Muscle layer of duodenum (tissue), 2 donors: ENCODE data around the gene EXOC3L2.

Source experiments
- H3K27ac ChIP-seq: one replicate; pipeline ENCODE4 v1.7.0; 2013; ENCODE audit warnings: mild to moderate bottlenecking, low read length
- H3K27me3 ChIP-seq: one replicate; pipeline ENCODE4 v1.7.0; 2013; ENCODE audit warnings: low read depth, mild to moderate bottlenecking, control low read depth, low read length
- H3K36me3 ChIP-seq, 2 donors: one replicate each; pipeline ENCODE4 v1.7.0; 2013; ENCODE audit warnings: low read length in 2 of 2, control low read depth in 1 of 2, mild to moderate bottlenecking in 1 of 2; ENCODE audit not compliant: insufficient read depth in 2 of 2, control insufficient read depth in 1 of 2
- H3K4me1 ChIP-seq, 2 donors: one replicate each; pipeline ENCODE4 v1.7.0; 2013; ENCODE audit warnings: low read length in 2 of 2, mild to moderate bottlenecking in 2 of 2, control low read depth in 1 of 2, moderate library complexity in 1 of 2; ENCODE audit not compliant: insufficient read depth in 2 of 2, control insufficient read depth in 1 of 2
- H3K4me3 ChIP-seq, 2 donors: one replicate each; pipeline ENCODE4 v1.7.0; 2013; ENCODE audit warnings: low read length in 2 of 2, low read depth in 1 of 2, mild to moderate bottlenecking in 1 of 2
- H3K9me3 ChIP-seq, 2 donors: one replicate each; pipeline ENCODE4 v1.7.0; 2013; ENCODE audit warnings: low read length in 2 of 2, control low read depth in 1 of 2, mild to moderate bottlenecking in 1 of 2; ENCODE audit not compliant: control insufficient read depth in 1 of 2
- donor health status: healthy.

EXOC3L2 gene

DNA sequence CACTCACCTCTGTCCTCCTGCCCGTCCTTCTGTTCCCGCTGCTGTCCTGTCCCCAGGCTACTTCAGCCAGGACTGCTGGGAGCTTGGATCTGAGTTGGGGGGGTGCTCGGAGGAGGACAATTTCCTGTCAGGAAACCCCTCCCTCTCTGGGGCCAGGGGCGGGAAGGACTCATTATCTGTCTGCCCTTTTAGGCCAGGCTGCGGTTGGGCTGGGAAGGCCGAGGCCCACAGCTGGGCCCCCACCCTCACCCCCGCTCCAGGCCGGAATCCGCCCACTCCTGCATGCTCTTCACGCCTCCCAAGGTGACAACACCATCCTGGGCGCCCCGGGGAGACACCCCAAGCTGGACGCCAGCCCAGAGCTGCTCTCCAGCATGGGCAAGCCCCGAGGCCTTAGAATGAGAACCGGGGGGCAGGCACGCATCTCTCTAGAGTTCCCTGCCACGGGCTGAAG lies at the start of gene EXOC3L2:
TSS of gene EXOC3L2 (minus strand) at position 74 of the 454 bp plus-strand sequence. CDS start 6,362 bp downstream, outside the sequence.
- Histone ChIP-seq H3K27me3 (no peaks in the 10 kb centered on the region), H3K27ac (no peak within 1 kb of the TSS), H3K36me3 (no peaks in the 10 kb centered on the region), H3K4me3 (peak within 1 kb of the TSS in 1 of 2 donors; percentile 19), H3K4me1 (peaks cover 0 to 14% of the 10 kb centered on the region in 2 donors), H3K9me3 (no peaks in the 10 kb centered on the region)

DNA sequence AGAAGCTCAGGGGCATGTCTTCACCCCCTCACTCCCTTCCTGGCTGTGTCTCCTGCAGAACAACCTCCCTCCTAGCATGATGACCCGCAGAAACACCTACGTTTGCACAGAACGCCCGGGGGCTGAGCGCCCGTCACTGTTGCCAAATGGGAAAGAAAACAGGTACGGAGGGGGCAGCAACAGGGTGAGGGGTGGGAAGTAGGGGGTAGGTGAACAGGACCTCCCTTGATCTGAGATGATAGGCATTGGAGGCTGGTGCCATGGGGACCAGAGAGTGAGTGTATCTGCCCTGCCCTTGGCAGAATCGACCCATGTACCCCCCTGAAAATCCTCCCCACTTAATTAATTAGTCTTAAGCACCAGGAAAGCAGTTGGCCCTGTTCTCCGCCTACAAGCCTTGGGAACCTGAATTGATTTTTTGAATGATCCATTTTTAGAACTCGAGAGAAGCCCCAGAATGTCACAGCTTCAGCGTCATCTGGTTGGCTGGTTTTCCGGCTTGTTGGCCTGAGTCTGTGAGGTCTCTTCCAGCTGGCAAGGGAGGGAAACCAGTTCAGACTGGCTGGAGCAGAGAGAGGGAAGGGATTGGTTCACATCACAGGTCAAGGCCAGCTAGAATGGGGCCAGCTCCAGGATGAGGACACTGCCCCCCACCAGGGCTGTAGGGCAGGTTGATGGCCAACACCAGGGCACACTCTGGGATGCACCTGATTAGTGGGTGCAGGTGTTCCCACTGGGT lies 49.3 kb upstream of the EXOC3L2 start:
- peaks cover 5 to 61% of the 10 kb centered on the region in 2 donors for H3K36me3 ChIP-seq
- H3K9me3 ChIP-seq, result peaks cover 0 to 5% of the 10 kb centered on the region in 2 donors
- H3K27ac ChIP-seq, result no peak overlapping the region
- H3K27me3 ChIP-seq, result no peaks in the 10 kb centered on the region
- H3K4me3 ChIP-seq, result no peak overlapping the region
- no peaks in the 10 kb centered on the region for H3K4me1 ChIP-seq

DNA sequence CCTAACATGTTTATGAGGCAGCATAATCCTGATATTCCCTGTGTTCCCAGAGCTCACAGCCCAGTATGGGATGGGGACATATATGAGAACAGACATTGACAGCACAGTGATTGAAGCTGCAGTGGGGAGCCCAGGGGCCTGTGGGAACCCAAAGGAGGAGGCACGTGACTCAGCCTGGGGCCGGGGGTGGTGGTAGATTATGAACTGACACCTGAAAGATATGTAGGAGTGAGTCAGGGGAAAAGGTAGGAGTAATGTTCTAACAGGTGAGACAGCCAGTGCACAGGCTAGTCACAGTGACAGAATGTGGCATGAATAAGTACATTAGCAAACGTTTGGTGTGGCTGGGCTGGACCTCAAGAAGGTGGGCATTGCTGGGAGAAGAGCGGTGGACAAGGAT lies 48.5 kb upstream of the EXOC3L2 start:
- H3K9me3 ChIP-seq, result peaks cover 0 to 5% of the 10 kb centered on the region in 2 donors
- no peak overlapping the region for H3K4me3 ChIP-seq
- no peaks in the 10 kb centered on the region for H3K4me1 ChIP-seq
- H3K27ac ChIP-seq, result no peak overlapping the region
- no peaks in the 10 kb centered on the region for H3K27me3 ChIP-seq
- H3K36me3 ChIP-seq, result peaks cover 5 to 57% of the 10 kb centered on the region in 2 donors

DNA sequence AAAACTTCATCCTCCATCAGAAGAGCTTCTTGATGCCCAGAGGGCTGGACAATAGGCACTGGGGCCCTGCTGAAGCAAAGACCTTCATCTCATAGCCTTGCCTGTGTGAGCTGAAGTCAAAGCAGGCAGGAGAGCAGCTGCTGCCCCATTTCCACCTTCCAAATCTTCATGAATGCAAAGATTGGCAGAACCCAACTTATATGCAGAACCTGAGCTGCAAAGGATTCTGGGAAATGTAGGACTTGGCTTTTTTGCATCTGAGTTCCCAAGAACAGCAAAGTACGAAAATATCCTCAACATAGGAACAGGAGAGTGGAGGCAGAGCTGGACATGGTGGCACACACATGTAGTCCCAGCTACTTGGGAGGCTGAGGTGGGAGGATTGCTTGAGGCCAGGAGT lies 46.6 kb upstream of the EXOC3L2 start:
- Histone ChIP-seq H3K9me3 (peaks cover 0 to 5% of the 10 kb centered on the region in 2 donors), H3K4me3 (no peak overlapping the region), H3K4me1 (no peaks in the 10 kb centered on the region), H3K27ac (no peak overlapping the region), H3K27me3 (no peaks in the 10 kb centered on the region), H3K36me3 (peaks cover 0 to 51% of the 10 kb centered on the region in 2 donors)

DNA sequence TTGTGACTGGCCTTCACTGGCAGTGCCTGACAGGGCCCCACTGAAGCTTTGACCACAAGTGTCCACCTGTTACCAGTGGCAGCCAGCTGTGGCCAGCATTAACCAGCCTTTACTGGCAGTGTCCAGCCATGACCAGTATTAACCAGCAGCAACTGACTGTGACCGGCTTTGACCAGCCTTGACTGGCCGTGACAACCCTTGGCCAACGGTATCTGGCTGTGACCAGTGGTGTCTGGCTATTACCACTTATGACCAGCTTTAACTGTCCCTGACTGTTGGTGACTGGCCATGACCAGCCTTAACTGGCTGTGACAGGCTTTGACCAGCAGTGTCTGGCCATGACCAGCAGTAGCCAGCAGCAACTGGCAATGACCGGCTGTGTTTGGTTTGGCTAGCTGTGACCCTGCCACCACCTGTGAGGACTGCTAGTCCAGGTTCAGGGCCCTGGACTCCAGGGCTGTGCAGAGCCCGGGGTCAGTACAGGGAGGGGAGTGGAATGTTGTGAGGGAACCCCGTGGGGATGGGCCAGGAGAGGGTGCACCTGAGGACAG lies 45.2 kb upstream of the EXOC3L2 start:
- Histone ChIP-seq H3K4me3 (no peak overlapping the region), H3K27me3 (no peaks in the 10 kb centered on the region), H3K27ac (no peak overlapping the region), H3K9me3 (peaks cover 0 to 3% of the 10 kb centered on the region in 2 donors), H3K4me1 (no peaks in the 10 kb centered on the region), H3K36me3 (peaks cover 0 to 47% of the 10 kb centered on the region in 2 donors)

DNA sequence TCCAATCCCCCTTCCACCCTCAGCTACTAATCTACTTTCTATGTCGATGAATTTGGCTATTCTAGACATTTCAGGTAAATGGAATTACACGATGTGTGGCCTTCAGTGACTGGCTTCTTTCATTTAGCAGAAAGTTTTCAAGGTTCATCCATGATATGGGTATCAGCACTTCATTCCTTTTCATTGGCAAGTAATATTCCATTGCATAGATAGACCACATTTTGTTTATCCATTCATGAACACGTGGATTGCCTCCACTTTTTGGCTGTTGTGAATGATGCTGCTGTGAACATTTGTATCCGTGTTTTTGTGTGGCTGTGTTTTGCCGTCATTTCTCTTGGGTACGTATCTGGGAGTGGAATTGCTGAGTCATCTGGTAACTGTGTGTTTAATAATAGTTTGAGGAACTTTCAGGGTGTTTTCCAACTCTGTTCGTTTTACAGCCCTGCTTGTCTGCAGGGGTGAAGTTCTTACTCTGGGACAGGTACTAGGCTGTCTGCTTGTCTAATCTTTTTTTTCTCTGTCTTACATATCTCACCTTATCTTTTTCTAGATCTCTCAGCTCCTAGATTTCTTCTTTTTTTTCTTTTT lies 38.3 kb upstream of the EXOC3L2 start:
- Histone ChIP-seq H3K9me3 (no peaks in the 10 kb centered on the region), H3K4me3 (no peak overlapping the region), H3K36me3 (peaks cover 3 to 60% of the 10 kb centered on the region in 2 donors), H3K27me3 (no peaks in the 10 kb centered on the region), H3K4me1 (no peaks in the 10 kb centered on the region), H3K27ac (no peak overlapping the region)

DNA sequence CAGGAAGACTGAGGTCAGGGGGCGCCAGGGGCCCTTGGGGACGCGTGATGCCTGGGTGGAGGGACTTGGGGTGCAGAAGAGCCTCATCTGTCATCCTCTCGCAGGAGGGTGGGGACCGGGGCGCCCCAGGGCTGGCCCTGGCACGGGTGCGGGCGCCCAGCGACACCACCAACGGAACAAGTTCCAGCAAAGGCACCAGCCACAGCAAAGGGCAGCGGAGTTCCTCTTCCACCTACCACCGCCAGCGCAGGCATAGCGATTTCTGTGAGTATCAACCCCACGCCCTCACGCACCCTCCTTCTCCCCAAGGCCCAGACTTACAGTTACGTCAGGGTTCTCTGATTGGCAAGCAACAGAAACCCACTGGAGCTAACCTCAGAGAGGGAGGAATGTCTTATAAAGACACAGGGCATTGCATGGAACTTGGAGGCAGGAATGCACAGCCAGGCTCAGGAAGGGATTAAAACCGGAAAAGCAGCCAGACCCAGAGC lies 35.3 kb upstream of the EXOC3L2 start:
- Histone ChIP-seq H3K4me1 (no peaks in the 10 kb centered on the region), H3K27me3 (no peaks in the 10 kb centered on the region), H3K27ac (no peak overlapping the region), H3K9me3 (no peaks in the 10 kb centered on the region), H3K4me3 (no peak overlapping the region), H3K36me3 (peaks cover 3 to 56% of the 10 kb centered on the region in 2 donors)

DNA sequence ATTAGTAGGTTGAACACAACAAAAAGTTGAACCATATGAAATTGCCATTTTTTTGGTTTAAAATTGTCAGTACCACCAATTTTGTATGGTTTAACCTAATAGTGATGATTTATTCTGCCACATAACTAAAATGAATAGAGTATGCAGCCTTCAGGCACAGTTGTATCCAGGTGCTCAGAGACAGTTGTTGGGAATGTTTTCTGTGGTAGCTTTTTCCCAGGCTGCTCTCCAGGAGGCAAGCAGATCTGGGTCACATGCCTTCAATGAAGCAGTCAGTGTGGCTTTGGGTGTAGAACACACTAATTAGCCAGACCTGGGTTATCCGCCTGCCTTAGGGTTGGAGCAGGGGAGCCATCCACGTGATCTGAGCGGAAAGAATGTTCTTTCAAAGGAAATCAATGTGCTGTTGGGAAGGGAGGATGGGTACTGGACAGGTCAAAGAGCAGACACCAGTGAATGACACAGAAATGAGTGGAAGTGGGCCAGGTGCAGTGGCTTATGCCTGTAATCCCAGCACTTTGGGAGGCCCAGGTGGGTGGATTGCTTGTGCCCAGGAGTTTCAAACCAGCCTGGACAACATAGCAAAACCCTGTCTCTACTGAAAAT lies 34.5 kb upstream of the EXOC3L2 start:
- Histone ChIP-seq H3K4me3 (no peak overlapping the region), H3K27me3 (no peaks in the 10 kb centered on the region), H3K36me3 (peaks cover 3 to 50% of the 10 kb centered on the region in 2 donors), H3K4me1 (no peaks in the 10 kb centered on the region), H3K9me3 (no peaks in the 10 kb centered on the region), H3K27ac (no peak overlapping the region)

DNA sequence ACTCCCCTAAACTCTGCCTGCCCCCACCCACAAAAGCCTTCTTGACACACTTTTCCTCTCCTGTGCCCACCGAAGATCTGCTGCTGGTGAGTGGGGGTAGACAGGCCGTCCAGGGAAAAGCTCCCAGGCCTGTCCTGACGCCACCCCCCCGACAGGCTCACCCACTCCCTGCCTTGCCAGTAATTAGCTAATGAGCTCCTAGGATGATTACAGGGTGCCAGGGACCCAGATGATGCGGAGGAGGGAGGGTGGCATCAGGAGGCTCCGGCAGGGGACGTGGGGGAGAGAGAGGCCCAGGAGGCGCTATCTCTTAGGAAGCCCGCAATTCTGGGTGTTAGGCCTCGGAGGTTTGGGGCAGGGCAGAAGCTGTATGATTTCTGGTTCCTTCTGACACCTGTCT lies 32.9 kb upstream of the EXOC3L2 start:
- Histone ChIP-seq H3K9me3 (no peaks in the 10 kb centered on the region), H3K27ac (no peak overlapping the region), H3K27me3 (no peaks in the 10 kb centered on the region), H3K4me1 (no peaks in the 10 kb centered on the region), H3K4me3 (no peak overlapping the region), H3K36me3 (peaks cover 10 to 50% of the 10 kb centered on the region in 2 donors)

DNA sequence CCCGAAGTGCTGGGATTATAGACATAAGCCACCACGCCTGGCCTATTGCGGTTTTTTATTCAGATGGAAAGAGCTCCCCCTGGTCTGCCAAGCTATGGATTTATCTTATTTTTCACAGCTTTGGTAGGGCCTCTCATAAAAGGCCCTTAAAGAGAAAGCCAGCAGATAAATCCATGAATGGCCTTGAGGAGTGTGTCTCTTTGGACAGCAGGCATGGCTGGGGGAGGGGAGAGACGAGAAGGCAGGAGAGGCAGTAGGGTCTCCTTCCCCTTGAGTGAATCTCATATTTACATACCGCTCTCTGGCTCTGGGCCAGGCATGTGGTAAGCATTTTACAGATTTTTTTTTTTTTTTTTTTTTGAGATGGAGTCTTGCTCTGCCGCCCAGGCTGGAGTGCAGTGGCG lies 31.1 kb upstream of the EXOC3L2 start:
- Histone ChIP-seq H3K27ac (no peak overlapping the region), H3K36me3 (peaks cover 15 to 56% of the 10 kb centered on the region in 2 donors), H3K9me3 (no peaks in the 10 kb centered on the region), H3K4me3 (no peak overlapping the region), H3K27me3 (no peaks in the 10 kb centered on the region), H3K4me1 (no peaks in the 10 kb centered on the region)

DNA sequence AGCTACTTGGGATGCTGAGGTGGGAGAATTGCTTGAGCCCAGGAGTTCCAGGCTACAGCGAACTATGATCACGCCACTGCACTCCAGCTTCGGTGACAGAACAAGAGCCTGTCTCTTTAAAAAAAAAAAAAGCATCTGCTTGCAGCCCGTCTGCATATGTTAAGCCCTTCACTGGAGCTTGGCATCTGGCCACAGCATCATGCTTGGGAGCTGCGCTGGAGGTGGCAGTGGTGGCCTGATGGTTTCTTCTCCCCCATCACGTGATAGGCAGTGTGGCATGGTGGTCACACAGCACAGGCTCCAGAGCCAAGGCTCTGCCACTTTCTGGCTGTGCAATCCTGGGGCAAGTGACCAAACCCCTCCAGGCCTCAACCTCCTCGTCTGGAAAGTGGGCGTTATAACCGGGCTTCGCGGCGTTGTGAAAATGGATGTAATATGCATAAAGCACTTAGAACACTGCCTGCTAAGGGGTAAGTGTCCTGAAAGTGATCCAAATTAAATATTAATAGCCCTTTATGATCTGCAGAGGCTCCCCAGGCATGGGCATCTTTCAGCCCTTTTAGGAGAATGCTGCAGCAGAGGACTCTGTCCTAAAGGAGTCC lies 30.3 kb upstream of the EXOC3L2 start:
- no peak overlapping the region for H3K4me3 ChIP-seq
- peaks cover 16 to 54% of the 10 kb centered on the region in 2 donors for H3K36me3 ChIP-seq
- H3K4me1 ChIP-seq, result no peaks in the 10 kb centered on the region
- H3K27ac ChIP-seq, result no peak overlapping the region
- no peaks in the 10 kb centered on the region for H3K9me3 ChIP-seq
- H3K27me3 ChIP-seq, result no peaks in the 10 kb centered on the region
